Urinary bladder (tissue), 4 donors: ENCODE measurements around the gene ANKRD42. TPM values are rescaled to one million over a fixed set of nuclear protein-coding genes. Genes with fewer than 3 reads are reported as not detected.
"Not testable (repeated sequence)": the region's sequence is repeated elsewhere in the genome, so short reads cannot be mapped to it uniquely, and the experiment has no call there.

Experiments used
- DNase-seq: peaks from one replicate; pipeline ENCODE4 v3.0.0-alpha.2; 2015; ENCODE audit errors: extremely low spot score
- H3K27ac ChIP-seq: one replicate; pipeline ENCODE4 v1.5.1; 2013; ENCODE audit warnings: low read depth, mild to moderate bottlenecking, moderate library complexity
- H3K36me3 ChIP-seq: one replicate; pipeline ENCODE4 v1.6.1; 2013; ENCODE audit warnings: mild to moderate bottlenecking, moderate library complexity; ENCODE audit not compliant: insufficient read depth
- H3K4me1 ChIP-seq: one replicate; pipeline ENCODE4 v1.6.1; 2013; ENCODE audit warnings: mild to moderate bottlenecking, moderate library complexity; ENCODE audit not compliant: insufficient read depth
- H3K4me3 ChIP-seq: one replicate; pipeline ENCODE4 v1.5.1; 2013; ENCODE audit warnings: low read depth, low read length
- WGBS: extraction: QIAGEN DNeasy Blood & Tissue Kit; methylation state at CpG from one replicate; pipeline ENCODE4 v1.1.7; 2013; 5-methylcytosine and 5-hydroxymethylcytosine counted together
- polyA plus RNA-seq: library from polyadenylated mRNA; stranded (reverse); fragments of 200-250 nt; gene quantifications from one replicate; pipeline ENCODE4 v1.2.3, GENCODE V29; 2013
- total RNA-seq: library from RNA; depleted of rRNA; stranded (reverse); fragments of >200 nt; gene quantifications from one replicate; pipeline ENCODE4 v1.2.3, GENCODE V29; 2014
- donor health status: healthy with polysubstance abuse.
- donor health status: healthy.

The ANKRD42 gene
- total and polyA plus RNA-seq, 2 donors = 6.4 to 9.6 TPM

GRCh38 chr11:83192606-83193245 is 786 bp upstream of the ANKRD42 start:
- peak overlapping the region; percentile 93 for H3K27ac ChIP-seq
- H3K4me3 ChIP-seq = peak overlapping the region; percentile 83
- 18% methylated on average over 8 of the region's 8 CpGs for WGBS
- H3K4me1 ChIP-seq = peaks cover 4% of the 10 kb centered on the region
- H3K36me3 ChIP-seq = peaks cover 2% of the 10 kb centered on the region
- DNase-seq = peak; percentile 7

- H3K36me3 ChIP-seq = peaks cover 1% of the 10 kb centered on the region
- H3K4me3 ChIP-seq = peak overlapping the region; percentile 83
- WGBS = 2% methylated on average over 35 of the region's 35 CpGs
- H3K27ac ChIP-seq = peak overlapping the region; percentile 86
- peaks cover 4% of the 10 kb centered on the region for H3K4me1 ChIP-seq
- DNase-seq = peak; percentile 8
Measured at GRCh38 chr11:83194281-83195142, 1.0 kb downstream of the ANKRD42 start.

DNA sequence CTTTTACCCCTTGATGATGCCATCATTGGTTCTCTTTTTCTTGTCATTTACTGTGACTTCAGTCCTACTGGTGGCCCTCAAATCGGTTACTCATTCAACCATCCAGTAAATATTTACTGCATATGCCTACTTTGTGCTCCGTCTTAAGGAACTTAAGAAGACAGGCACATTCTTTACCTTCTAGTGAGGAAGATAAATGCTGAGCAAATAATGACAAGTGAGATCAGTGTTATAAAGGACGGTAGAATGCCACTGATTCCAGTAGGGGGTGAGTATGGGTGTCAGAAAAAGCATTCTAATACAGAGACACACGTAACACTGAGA is 1.6 kb downstream of the ANKRD42 start:
- Histone ChIP-seq H3K36me3 (peaks cover 1% of the 10 kb centered on the region), H3K4me1 (peaks cover 4% of the 10 kb centered on the region), H3K27ac (peak overlapping the region; percentile 86), H3K4me3 (peak overlapping the region; percentile 83)
- WGBS = 44% methylated on average over 4 of the region's 4 CpGs
- no peak for DNase-seq

DNA sequence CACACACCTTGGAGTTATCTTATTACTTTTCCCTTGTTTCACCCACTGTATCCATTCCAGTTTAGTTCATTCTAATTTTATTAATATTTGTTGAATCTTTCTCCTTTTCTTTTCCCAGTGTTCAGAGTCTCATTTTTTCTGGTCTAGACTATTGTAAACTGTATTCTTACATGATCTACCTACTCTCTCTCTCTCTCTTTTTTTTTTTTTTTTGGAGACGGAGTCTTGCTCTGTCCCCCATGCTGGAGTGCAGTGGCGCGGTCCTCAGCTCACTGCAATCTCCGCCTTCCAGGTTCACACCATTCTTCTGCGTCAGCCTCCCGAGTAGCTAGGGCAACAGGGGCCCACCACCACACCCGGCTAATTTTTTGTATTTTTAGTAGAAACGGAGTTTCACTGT is 2.1 kb downstream of the ANKRD42 start:
- no peak overlapping the region for H3K27ac ChIP-seq
- H3K4me3 ChIP-seq = no peak overlapping the region
- DNase-seq = no peak
- H3K36me3 ChIP-seq = peaks cover 3% of the 10 kb centered on the region
- H3K4me1 ChIP-seq = peaks cover 4% of the 10 kb centered on the region
- WGBS = 96% methylated on average over 8 of the region's 8 CpGs

DNA sequence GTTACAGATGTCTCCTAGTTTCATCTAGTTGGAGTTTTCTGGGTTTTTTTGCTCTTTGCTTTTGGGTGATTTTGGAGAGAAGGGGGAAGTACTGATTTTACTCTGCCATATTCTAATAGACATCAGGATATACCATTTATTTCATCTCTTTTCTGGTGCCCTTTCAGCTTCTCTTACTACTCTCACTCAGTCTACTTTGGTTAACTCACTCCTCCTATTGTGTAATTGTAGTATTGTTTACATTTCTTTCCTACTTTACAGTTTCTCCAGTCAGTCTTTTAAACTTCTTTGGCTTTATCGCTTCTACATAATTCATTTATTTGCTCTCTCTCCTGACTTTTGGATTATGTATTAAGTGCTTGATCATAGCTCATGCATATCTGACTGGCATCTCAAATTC is 6.5 kb downstream of the ANKRD42 start:
- Histone ChIP-seq H3K27ac (no peak overlapping the region), H3K4me1 (no peaks in the 10 kb centered on the region), H3K36me3 (peaks cover 3% of the 10 kb centered on the region), H3K4me3 (no peak overlapping the region)
- DNase-seq = no peak
- 92% methylated on average over 1 of the region's 1 CpG for WGBS

- H3K27ac ChIP-seq = no peak overlapping the region
- H3K4me1 ChIP-seq = no peaks in the 10 kb centered on the region
- no peak overlapping the region for H3K4me3 ChIP-seq
- WGBS = 89% methylated on average over 3 of the region's 3 CpGs
- no peak for DNase-seq
- H3K36me3 ChIP-seq = no peaks in the 10 kb centered on the region
Measured at GRCh38 chr11:83205608-83206185, 12.2 kb downstream of the ANKRD42 start.

DNA sequence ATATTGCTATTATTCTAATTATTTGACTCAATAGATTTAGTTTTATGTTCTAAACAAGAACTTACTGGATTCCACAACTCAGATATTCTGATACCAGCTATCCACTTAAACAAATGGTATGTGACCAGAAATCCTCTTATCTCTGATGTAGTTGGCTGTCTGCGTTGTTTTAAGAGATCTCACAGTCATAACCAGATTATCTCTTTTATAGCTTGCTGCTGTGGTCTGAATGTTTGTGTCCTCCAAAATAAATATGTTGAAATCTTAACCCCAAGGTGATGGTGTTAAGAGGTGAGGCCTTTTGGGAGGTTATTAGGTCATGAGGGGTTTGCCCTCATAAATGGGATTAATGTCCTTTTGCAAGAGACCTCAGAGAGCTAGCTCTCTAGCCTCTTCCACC is 12.7 kb downstream of the ANKRD42 start:
- Histone ChIP-seq H3K4me3 (no peak overlapping the region), H3K36me3 (no peaks in the 10 kb centered on the region), H3K27ac (no peak overlapping the region), H3K4me1 (no peaks in the 10 kb centered on the region)
- DNase-seq = no peak
- 32% methylated on average over 1 of the region's 1 CpG for WGBS

DNA sequence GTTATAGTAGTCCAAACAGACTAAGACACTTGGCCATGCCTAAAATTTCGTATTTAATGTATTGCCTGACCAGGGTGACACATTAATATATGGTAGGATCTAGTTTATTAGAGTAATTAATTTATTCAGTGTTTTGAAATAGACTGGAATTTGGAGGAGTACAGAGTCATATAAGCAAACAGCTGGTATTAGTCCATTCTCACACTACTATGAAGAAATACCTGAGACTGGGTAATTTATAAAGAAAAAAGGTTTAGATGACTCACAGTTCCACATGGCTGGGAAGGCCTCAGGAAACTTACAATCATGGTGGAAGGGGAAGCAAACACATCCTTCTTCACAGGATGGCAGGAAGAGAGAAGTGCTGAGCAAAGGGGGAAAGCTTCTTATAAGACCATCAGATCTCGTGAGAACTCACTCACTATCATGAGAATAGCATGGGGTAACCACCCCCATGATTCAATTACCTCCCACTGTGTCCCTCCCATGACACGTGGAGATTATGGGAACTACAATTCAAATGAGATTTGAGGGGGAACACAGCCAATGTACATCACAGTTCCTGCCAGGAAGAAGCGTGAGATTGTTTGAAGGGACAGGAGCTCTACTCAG is 13.4 kb downstream of the ANKRD42 start:
- not testable (repeated sequence) for H3K4me3 ChIP-seq, H3K4me1 ChIP-seq, DNase-seq, H3K27ac ChIP-seq, H3K36me3 ChIP-seq
- 69% methylated on average over 4 of the region's 4 CpGs for WGBS

DNA sequence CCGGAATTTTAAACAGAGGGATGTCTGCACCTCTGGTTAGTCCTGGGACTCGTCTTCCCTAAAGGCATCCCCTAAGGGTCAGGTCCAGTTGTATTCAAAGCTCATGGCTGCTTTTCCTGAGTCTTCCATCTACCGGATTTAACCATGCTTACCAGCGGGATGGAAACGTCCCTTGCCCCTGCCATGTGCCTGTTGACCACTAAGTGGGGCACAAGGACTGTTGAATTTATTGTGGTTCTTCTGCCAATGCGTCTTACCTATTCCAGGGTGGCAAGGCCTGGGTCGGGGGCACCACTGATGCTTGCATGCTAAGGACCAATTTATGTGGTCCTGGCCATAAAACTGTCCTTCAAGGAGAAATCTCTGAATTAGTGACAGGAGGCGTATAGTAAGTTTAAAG is 25.6 kb downstream of the ANKRD42 start:
- no peaks in the 10 kb centered on the region for H3K36me3 ChIP-seq
- 65% methylated on average over 8 of the region's 8 CpGs for WGBS
- no peaks in the 10 kb centered on the region for H3K4me1 ChIP-seq
- H3K4me3 ChIP-seq = no peak overlapping the region
- no peak overlapping the region for H3K27ac ChIP-seq
- DNase-seq = no peak

DNA sequence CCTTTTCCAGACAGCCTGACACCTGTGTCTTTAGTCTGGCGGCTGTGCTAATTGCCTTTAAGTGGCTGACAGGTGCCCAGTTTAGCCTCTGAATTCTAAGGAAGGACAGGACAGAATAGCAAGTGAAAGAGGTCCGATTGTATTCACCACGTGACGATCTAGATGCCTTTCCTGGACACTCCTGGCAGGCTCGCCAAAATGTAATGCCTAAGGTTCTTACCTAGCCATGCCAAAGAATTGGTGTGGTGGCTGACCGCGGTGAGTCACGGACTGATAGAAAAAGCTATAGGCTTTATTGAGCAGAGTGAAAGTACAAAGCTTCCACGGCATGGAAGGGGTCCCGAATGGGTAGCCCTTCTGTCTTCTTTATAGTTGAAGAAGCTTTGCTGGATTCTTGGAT is 26.7 kb downstream of the ANKRD42 start:
- no peak for DNase-seq
- H3K27ac ChIP-seq = no peak overlapping the region
- no peaks in the 10 kb centered on the region for H3K36me3 ChIP-seq
- H3K4me1 ChIP-seq = no peaks in the 10 kb centered on the region
- no peak overlapping the region for H3K4me3 ChIP-seq
- whole genome bisulfite sequencing = 88% methylated on average over 10 of the region's 10 CpGs

- DNase-seq = no peak
Measured at GRCh38 chr11:83221694-83222093, 28.2 kb downstream of the ANKRD42 start.

GRCh38 chr11:83222499-83222898 is 29.0 kb downstream of the ANKRD42 start:
- no peak for DNase-seq
- H3K4me3 ChIP-seq = no peak overlapping the region
- whole genome bisulfite sequencing = 96% methylated on average over 1 of the region's 1 CpG
- H3K36me3 ChIP-seq = no peaks in the 10 kb centered on the region
- no peak overlapping the region for H3K27ac ChIP-seq
- no peaks in the 10 kb centered on the region for H3K4me1 ChIP-seq

More at GRCh38 chr11:83221694-83222093, 28.2 kb downstream of the ANKRD42 start:
- H3K4me3 ChIP-seq = no peak overlapping the region
- H3K36me3 ChIP-seq = no peaks in the 10 kb centered on the region
- no peak overlapping the region for H3K27ac ChIP-seq
- no peaks in the 10 kb centered on the region for H3K4me1 ChIP-seq

DNA sequence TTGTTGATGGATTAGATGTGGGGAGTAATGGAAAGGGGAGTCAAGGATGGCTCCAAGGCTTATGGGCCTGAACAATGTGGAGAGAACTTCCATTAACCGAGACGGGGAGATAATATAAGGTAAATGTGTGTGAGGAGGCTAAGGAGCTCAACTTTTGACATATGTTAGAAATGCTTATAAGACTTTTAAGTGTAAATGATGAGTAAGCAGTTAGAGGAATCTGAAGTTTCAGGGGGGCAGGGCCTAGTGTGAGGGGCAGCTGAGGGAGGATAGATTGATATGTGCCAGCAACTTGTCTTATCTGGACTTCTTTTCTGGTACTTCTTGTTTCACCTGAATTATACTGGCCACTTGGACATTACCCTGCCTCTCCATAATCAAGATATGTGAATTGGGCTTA is 29.9 kb downstream of the ANKRD42 start:
- Histone ChIP-seq H3K36me3 (no peaks in the 10 kb centered on the region), H3K4me3 (no peak overlapping the region), H3K4me1 (no peaks in the 10 kb centered on the region), H3K27ac (no peak overlapping the region)
- WGBS = 89% methylated on average over 2 of the region's 2 CpGs
- DNase-seq = no peak

DNA sequence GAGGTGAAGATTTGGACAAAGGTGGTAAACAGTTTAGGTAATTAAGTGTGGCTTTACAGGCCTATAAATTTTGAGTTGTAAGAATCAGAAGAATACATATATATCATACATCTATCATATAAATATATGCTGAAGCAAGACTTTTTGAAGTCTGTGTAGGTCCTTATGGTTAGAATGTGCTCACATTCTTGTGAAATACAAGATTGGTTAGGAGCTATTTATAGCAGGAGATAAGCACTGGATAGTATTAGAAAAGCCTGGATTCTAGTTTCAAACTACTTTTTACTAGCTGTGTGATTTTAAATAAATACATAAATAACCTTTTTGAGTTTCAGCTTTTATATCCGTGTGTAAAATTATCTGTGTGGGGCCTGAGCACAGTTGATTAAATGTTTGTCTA is 42.3 kb downstream of the ANKRD42 start:
- 21% methylated on average over 1 of the region's 1 CpG for WGBS
- DNase-seq = no peak

More for the DNA sequence above, 42.3 kb downstream of the ANKRD42 start:
- H3K36me3 ChIP-seq = no peaks in the 10 kb centered on the region
- no peak overlapping the region for H3K4me3 ChIP-seq
- no peak overlapping the region for H3K27ac ChIP-seq
- H3K4me1 ChIP-seq = no peaks in the 10 kb centered on the region
